ENCODE data around the gene POLN. TPM values are rescaled to one million over a fixed set of nuclear protein-coding genes. Genes with fewer than 3 reads are reported as not detected.
A peak's percentile ranks its signal among the peaks of the same experiment; 100 is the strongest.

POLN gene
- total RNA-seq (2021): 0.18 and 1.3 TPM in 2 replicates
- Bru-seq, nascent RNA: percentile 25 among the genes with signal in this experiment
- percentile 30 among the genes with signal in this experiment for BruChase-seq, experiment 1, labeled RNA remaining after a 2-hour chase
- percentile 20 among the genes with signal in this experiment for BruChase-seq, experiment 2, labeled RNA remaining after a 6-hour chase
- long read RNA-seq, partial matches to known transcripts: 0 of 1 reads
- long read RNA-seq, other reads (novel, unspliced or antisense): 1 of 1 reads

GRCh38 chr4:2241410-2242353 is at the start of gene POLN, which contains the start of gene HAUS3:
POLN (minus strand) TSS chr4:2242121; CDS start chr4:2229231, 12,890 bp downstream.
HAUS3 (minus strand) TSS chr4:2242121; CDS start chr4:2240946, 1,175 bp downstream.
- H3K27ac ChIP-seq: 0 out of 2 replicates have a peak within 1 kb of the TSS, but pooled peaks have one; percentile 7
- H3K4me2 ChIP-seq: peak within 1 kb of the TSS; percentile 91
- intact Hi-C loops (cut with micrococcal nuclease; ENCODE audit: unreplicated experiment): loop anchor here (1.0 to 5.0 kb wide), 4 partner anchors 21 to 296 kb away; partner anchors contain the start of genes FAM193A and MXD4
- peak within 1 kb of the TSS; percentile 86 for H2AFZ ChIP-seq
- H3K9me2 ChIP-seq (ENCODE audit: insufficient read depth): no peaks in the 10 kb centered on the region
- H3K4me1 ChIP-seq (replicated peaks; ENCODE audit: insufficient read depth): peaks cover 24% of the 10 kb centered on the region
- H3K9me3 ChIP-seq (ENCODE audit: insufficient read depth, low read depth): no peaks in the 10 kb centered on the region
- H3F3A ChIP-seq (ENCODE audit: insufficient read depth, low read depth): peaks cover 7% of the 10 kb centered on the region; the same call in 1 of the 2 replicates
- no TSS peak for BruUV-seq (replicated peaks)
- H3K79me2 ChIP-seq (ENCODE audit: low read depth): peaks cover 46% of the 10 kb centered on the region
- peak; percentile 88 to 99 for DNase-seq
- H4K20me1 ChIP-seq (ENCODE audit: insufficient read depth): no peaks in the 10 kb centered on the region; the same call in 1 of the 2 replicates
- POLR2A ChIA-PET (ENCODE audit: unreplicated experiment): interaction anchor here (0.6 to 0.9 kb wide), 4 partner anchors 18 to 739 kb away, joined by 3 to 22 read pairs (median 3); no protein-coding TSS in a partner anchor
- no peaks in the 10 kb centered on the region for H3K36me3 ChIP-seq (ENCODE audit: low read depth)
- H3K4me3 ChIP-seq: peak within 1 kb of the TSS; percentile 85
- CTCF ChIA-PET: interaction anchor here (0.6 to 0.8 kb wide), 2 partner anchors 25 to 330 kb away, joined by 4 to 13 read pairs; no protein-coding TSS in a partner anchor
- no peak for TF ChIP-seq EZH2 (IDR thresholded peaks at IDR 0.05; ENCODE audit: low read depth)
- TF ChIP-seq CTCF (conservative IDR thresholded peaks at IDR 0.05): no peak; the same call in 1 of the 2 replicates
- H3K27me3 ChIP-seq (ENCODE audit: insufficient read depth, low read depth): no peaks in the 10 kb centered on the region

GRCh38 chr4:2290974-2291704 is 49.2 kb upstream of the POLN start:
- Histone ChIP-seq H3K36me3 (ENCODE audit: low read depth) (no peaks in the 10 kb centered on the region), H3F3A (ENCODE audit: insufficient read depth, low read depth) (no peaks in the 10 kb centered on the region; the same call in 1 of the 2 replicates), H3K79me2 (ENCODE audit: low read depth) (no peaks in the 10 kb centered on the region), H2AFZ (no peak overlapping the region), H3K27me3 (ENCODE audit: insufficient read depth, low read depth) (peaks cover 41% of the 10 kb centered on the region), H3K4me2 (no peak overlapping the region), H3K9me3 (ENCODE audit: insufficient read depth, low read depth) (no peaks in the 10 kb centered on the region), H4K20me1 (ENCODE audit: insufficient read depth) (no peaks in the 10 kb centered on the region; the same call in 1 of the 2 replicates), H3K27ac (no peak overlapping the region), H3K4me3 (no peak overlapping the region), H3K9me2 (ENCODE audit: insufficient read depth) (no peaks in the 10 kb centered on the region), H3K4me1 (replicated peaks; ENCODE audit: insufficient read depth) (no peaks in the 10 kb centered on the region)
- ChIA-PET POLR2A (ENCODE audit: unreplicated experiment) (no interaction called here), CTCF (no interaction called here)
- DNase-seq: no peak
- intact Hi-C loops (cut with micrococcal nuclease; ENCODE audit: unreplicated experiment): no loop called here
- TF ChIP-seq EZH2 (IDR thresholded peaks at IDR 0.05; ENCODE audit: low read depth) (no peak), CTCF (conservative IDR thresholded peaks at IDR 0.05) (no peak)
- BruUV-seq (replicated peaks): no TSS peak

DNA sequence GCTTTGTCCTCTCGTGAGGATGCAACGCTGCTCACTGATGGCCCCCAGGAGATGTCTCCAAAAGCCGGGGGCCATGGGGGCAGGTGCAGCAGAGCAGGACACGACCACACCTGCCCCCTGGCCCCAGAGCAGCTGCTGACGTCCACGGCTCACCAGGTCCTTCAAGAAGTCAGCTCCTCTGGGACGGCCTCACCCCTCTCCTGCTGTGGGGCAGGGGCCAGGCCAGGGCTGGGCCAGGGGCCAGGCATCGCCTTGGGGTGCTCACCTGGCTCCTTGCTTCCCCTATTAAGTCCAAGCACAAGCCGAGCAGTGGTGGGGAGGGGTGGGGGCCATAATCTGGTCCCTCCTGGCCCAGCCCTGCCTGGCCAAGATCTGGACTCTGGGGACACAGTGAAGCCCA is 48.6 kb upstream of the POLN start:
- Histone ChIP-seq H3K36me3 (ENCODE audit: low read depth) (no peaks in the 10 kb centered on the region), H3K9me3 (ENCODE audit: insufficient read depth, low read depth) (no peaks in the 10 kb centered on the region), H3K4me1 (replicated peaks; ENCODE audit: insufficient read depth) (no peaks in the 10 kb centered on the region), H3K79me2 (ENCODE audit: low read depth) (no peaks in the 10 kb centered on the region), H3F3A (ENCODE audit: insufficient read depth, low read depth) (no peaks in the 10 kb centered on the region; the same call in 1 of the 2 replicates), H3K4me3 (no peak overlapping the region), H2AFZ (no peak overlapping the region), H4K20me1 (ENCODE audit: insufficient read depth) (no peaks in the 10 kb centered on the region; the same call in 1 of the 2 replicates), H3K9me2 (ENCODE audit: insufficient read depth) (no peaks in the 10 kb centered on the region), H3K27ac (no peak overlapping the region), H3K4me2 (no peak overlapping the region), H3K27me3 (ENCODE audit: insufficient read depth, low read depth) (peaks cover 41% of the 10 kb centered on the region)
- CTCF ChIA-PET: no interaction called here
- TF ChIP-seq EZH2 (IDR thresholded peaks at IDR 0.05; ENCODE audit: low read depth) (no peak), CTCF (conservative IDR thresholded peaks at IDR 0.05) (no peak)
- DNase-seq: no peak
- intact Hi-C loops (cut with micrococcal nuclease; ENCODE audit: unreplicated experiment): no loop called here
- POLR2A ChIA-PET (ENCODE audit: unreplicated experiment): no interaction called here
- BruUV-seq (replicated peaks): no TSS peak

All from PC-9 (cell line).